GM12875 (cell line): Measurements from ENCODE around the gene TMEM217.

ENCODE experiments used
- H3K4me3 ChIP-seq: one replicate; pipeline ENCODE4 v1.5.1; 2011; ENCODE audit warnings: low read depth, low read length, control low read depth
- CTCF ChIP-seq: IDR thresholded peaks from 2 replicates; pipeline ENCODE4 v1.5.1; 2011; ENCODE audit warnings: low read depth, mild to moderate bottlenecking, control low read depth, inconsistent platforms, low read length, moderate library complexity, borderline replicate concordance; ENCODE audit not compliant: insufficient read depth

Gene TMEM217

GRCh38 chr6:37230104-37230503, 27.8 kb downstream of the TMEM217 start:
- H3K4me3 ChIP-seq = no peak overlapping the region
- TF ChIP-seq CTCF = no peak

DNA sequence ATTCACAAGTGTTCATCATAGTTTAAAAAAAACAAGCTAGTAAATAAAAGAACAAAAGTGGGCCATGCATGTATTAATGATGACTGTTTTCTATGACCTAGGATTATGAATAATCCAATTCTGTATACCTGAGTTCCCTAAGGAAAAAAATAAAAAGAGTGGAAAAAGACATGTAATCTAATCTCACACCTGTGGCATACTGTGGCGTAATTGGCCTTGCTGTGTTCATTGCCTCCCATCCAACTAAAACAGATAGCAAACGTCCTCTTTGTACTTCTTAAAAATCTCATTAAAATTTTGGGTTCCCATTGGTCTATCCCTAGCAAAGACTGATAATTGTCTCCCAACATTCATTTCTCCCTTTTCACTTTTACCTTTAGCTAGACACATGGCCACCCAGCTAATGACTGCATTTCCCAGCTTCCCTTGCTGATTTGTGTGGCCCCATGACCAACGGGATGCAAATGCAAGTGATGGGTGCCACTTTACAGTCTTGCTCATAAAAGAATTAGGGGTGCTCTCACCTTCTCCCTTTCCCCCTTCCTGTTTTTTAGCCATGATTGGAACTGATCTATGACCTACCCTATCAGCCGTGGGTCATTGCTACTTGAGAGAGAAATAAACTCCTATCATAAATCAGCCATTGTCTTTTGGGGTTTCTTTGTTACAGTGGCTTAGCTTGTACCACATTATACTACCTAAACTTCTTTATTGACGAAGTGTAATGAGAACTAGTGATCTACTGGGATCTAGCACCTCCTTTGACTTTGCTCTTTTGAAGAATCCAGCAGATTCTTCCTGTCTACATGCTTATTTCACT, 32.4 kb downstream of the TMEM217 start:
- TF ChIP-seq CTCF = no peak
- no peak overlapping the region for H3K4me3 ChIP-seq

- H3K4me3 ChIP-seq = no peak overlapping the region
- TF ChIP-seq CTCF = no peak
These were observed 35.0 kb downstream of the TMEM217 start for GRCh38 chr6:37222992-37223391.

DNA sequence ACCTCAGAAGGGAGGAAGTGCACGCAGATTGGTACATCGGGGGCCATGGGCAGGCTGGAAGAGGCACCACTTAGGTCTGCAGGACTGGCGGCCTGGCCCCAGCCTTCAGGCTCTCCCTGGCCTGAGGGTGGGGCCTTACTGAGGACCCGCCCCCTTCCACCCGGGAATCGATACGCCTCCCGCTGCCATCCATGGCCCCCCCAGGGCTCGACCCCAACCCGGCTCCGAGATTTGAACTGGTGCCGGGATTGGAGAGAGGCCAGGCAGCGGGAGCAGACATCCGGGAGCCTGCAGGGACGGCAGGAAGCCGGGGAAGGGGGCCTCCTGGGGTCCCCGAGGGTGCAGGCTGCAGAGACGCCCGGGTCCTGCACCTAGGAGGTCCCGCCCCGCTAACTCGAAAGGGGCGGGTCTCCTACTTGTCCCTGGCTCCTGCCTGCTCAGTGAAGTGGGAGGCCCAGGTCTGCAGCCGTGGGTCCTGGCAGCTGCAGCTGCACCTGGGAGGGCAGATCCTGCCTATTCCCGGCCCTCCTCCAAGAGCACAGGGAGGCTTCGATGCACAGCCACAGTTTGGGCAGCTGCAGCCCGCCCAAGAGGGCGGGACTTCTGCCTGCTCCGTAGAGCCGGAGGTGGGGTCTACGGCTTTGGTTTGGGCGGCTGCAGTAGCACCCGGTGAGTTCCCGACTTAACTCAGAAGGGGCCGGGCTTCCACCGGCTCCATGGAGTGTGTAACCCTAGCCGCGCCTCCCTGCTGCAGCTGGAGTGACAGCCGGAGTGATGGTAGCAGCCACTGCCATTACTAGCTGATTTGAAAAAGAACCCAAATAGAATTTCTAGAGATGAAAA, 35.6 kb downstream of the TMEM217 start:
- TF ChIP-seq CTCF = no peak
- H3K4me3 ChIP-seq = peak overlapping the region; percentile 52

DNA sequence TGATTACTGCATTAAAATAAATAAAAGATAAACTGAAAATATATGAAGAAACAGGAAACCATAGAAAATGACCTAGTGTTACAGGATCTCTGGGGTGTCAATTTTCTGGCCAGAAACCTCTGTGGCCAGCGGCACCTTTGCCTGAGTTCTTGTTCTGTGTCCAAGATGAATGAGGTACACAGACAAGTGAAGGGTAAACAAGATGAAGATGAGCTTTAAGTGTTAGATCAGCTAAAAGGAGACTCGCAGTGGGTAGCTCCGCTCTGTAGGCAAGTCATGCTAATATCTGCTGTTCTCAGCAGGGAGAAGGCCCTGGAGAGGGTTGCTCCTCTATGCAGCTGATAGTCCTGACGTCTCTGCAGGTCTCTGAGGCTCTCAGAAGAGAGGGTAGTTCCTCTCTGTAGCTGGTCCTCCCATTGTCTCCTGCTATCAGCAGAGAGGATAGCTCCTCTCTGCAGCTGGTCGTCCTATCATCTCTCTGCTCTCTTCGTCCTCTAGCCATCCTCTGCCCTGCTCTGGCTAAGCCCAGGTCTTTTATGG, 36.3 kb downstream of the TMEM217 start:
- no peak overlapping the region for H3K4me3 ChIP-seq
- no peak for TF ChIP-seq CTCF

- TF ChIP-seq CTCF = no peak
- H3K4me3 ChIP-seq = no peak overlapping the region
These were observed 39.4 kb downstream of the TMEM217 start for GRCh38 chr6:37218511-37218910.

DNA sequence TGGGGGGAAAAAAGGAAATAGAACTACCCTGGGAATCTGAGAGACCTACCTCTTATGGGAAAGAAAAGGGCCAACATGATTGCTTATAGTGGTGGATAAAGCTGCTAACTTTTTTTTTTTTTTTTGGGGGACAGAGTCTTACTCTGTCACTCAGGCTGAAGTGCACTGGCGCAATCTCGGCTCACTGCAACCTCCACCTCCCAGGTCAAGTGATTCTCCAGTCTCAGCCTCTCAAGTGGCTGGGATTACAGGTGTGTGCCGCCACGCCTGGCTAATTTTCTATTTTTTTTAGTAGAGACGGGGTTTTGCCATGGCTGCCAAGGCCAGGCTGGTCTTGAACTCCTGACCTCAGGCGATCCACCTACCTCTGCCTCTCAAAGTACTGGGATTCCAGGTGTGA, 39.9 kb downstream of the TMEM217 start:
- no peak for TF ChIP-seq CTCF
- no peak overlapping the region for H3K4me3 ChIP-seq
